HepG2 (cell line): ENCODE data around the gene PCIF1. TPM values are rescaled to one million over a fixed set of nuclear protein-coding genes. Genes with fewer than 3 reads are reported as not detected.
A peak's percentile ranks its signal among the peaks of the same experiment; 100 is the strongest.

Source experiments
- BRD4 ChIP-seq: sonication (generic); formaldehyde crosslinking; IDR thresholded peaks from 2 replicates; pipeline ENCODE4 v1.4.0; 2020; ENCODE audit warnings: missing genetic modification reagents
- CENPX ChIP-seq: sonication (generic); formaldehyde crosslinking; IDR thresholded peaks from 2 replicates; pipeline ENCODE4 v1.9.0; 2021; ENCODE audit warnings: mild to moderate bottlenecking, missing genetic modification reagents, moderate library complexity
- CHD4 ChIP-seq: fragments of 200-600 bp; sonication (generic); IDR thresholded peaks from 2 replicates; pipeline ENCODE4 v1.7.0; 2017; ENCODE audit warnings: mild to moderate bottlenecking, low read length, borderline replicate concordance
- E2F1 ChIP-seq: sonication (generic); formaldehyde crosslinking; IDR thresholded peaks from 2 replicates; pipeline ENCODE4 v1.5.0; 2020; ENCODE audit warnings: missing genetic modification reagents
- GATA4 ChIP-seq: sonication (generic); IDR thresholded peaks from 2 replicates; pipeline ENCODE4 v1.6.1; 2016; ENCODE audit warnings: antibody characterized with exemption, low read depth, borderline replicate concordance
- IKZF1 ChIP-seq: fragments of 450-650 bp; IDR thresholded peaks from 2 replicates; pipeline ENCODE4 v1.7.1; 2016
- JDP2 ChIP-seq: sonication (generic); formaldehyde crosslinking; IDR thresholded peaks from 2 replicates; pipeline ENCODE4 v1.8.1; 2022; ENCODE audit warnings: missing genetic modification reagents, borderline replicate concordance
- KDM1A ChIP-seq: IDR thresholded peaks from 2 replicates; pipeline ENCODE4 v1.6.1; 2016; ENCODE audit warnings: missing compliant biosample characterization
- MEF2D ChIP-seq: sonication (generic); formaldehyde crosslinking; IDR thresholded peaks from 2 replicates; pipeline ENCODE4 v1.5.1; 2020; ENCODE audit warnings: mild to moderate bottlenecking, missing genetic modification reagents
- NRL ChIP-seq: sonication (generic); formaldehyde crosslinking; IDR thresholded peaks from 2 replicates; pipeline ENCODE4 v1.5.0; 2020; ENCODE audit warnings: missing genetic modification reagents, mild to moderate bottlenecking, moderate library complexity, borderline replicate concordance
- POGZ ChIP-seq: sonication (generic); formaldehyde crosslinking; IDR thresholded peaks from 2 replicates; pipeline ENCODE4 v1.4.0; 2020; ENCODE audit warnings: mild to moderate bottlenecking, missing genetic modification reagents
- RBM39 ChIP-seq: fragments of 200-400 bp; formaldehyde crosslinking; IDR thresholded peaks from one replicate; pipeline ENCODE4 v1.6.1; 2018; ENCODE audit warnings: antibody characterized with exemption, mild to moderate bottlenecking, low read depth, low read length; ENCODE audit not compliant: poor library complexity, severe bottlenecking
- SP1 ChIP-seq, 2 experiments: fragments of 450-650 bp in 1 of 2; sonication (generic) in 1 of 2; formaldehyde crosslinking in 1 of 2; IDR thresholded peaks; 2 replicates each; pipeline versions ENCODE4 v1.4.0 to v1.6.1; 2016 to 2020; ENCODE audit warnings: missing genetic modification reagents in 1 of 2
- TCF7L2 ChIP-seq: IDR thresholded peaks from 2 replicates; pipeline ENCODE4 v1.6.1; 2011; ENCODE audit warnings: mild to moderate bottlenecking, low read depth, low read length, moderate library complexity
- THAP11 ChIP-seq: IDR thresholded peaks from 2 replicates; pipeline ENCODE4 v1.6.1; 2016; ENCODE audit warnings: missing biosample characterization, missing genetic modification reagents
- ZC3H13 ChIP-seq: sonication (generic); formaldehyde crosslinking; IDR thresholded peaks from 2 replicates; pipeline ENCODE4 v1.8.1; 2023; ENCODE audit warnings: mild to moderate bottlenecking, missing genetic modification reagents, moderate library complexity
- ZNF224 ChIP-seq: sonication (generic); formaldehyde crosslinking; IDR thresholded peaks from 2 replicates; pipeline ENCODE4 v1.5.0; 2020; ENCODE audit warnings: mild to moderate bottlenecking, missing genetic modification reagents
- ZNF230 ChIP-seq: sonication (generic); formaldehyde crosslinking; IDR thresholded peaks from 2 replicates; pipeline ENCODE4 v1.4.0; 2020; ENCODE audit warnings: mild to moderate bottlenecking, missing genetic modification reagents
- ZNF34 ChIP-seq: sonication (generic); formaldehyde crosslinking; IDR thresholded peaks from 2 replicates; pipeline ENCODE4 v1.4.0; 2020; ENCODE audit warnings: mild to moderate bottlenecking, missing genetic modification reagents, borderline replicate concordance
- ZNF556 ChIP-seq: sonication (generic); formaldehyde crosslinking; IDR thresholded peaks from 2 replicates; pipeline ENCODE4 v1.4.0; 2020; ENCODE audit warnings: mild to moderate bottlenecking, missing genetic modification reagents, borderline replicate concordance
- ZNF557 ChIP-seq: sonication (generic); formaldehyde crosslinking; IDR thresholded peaks from 2 replicates; pipeline ENCODE4 v1.4.0; 2020; ENCODE audit warnings: missing genetic modification reagents
- ZNF607 ChIP-seq: sonication (generic); formaldehyde crosslinking; IDR thresholded peaks from 2 replicates; pipeline ENCODE4 v1.5.1; 2020; ENCODE audit warnings: missing genetic modification reagents, mild to moderate bottlenecking, borderline replicate concordance
- ZNF616 ChIP-seq: sonication (generic); formaldehyde crosslinking; IDR thresholded peaks from 2 replicates; pipeline ENCODE4 v1.5.0; 2020; ENCODE audit warnings: low read depth, mild to moderate bottlenecking, missing genetic modification reagents
- ZNF841 ChIP-seq: sonication (generic); formaldehyde crosslinking; IDR thresholded peaks from 2 replicates; pipeline ENCODE4 v1.8.1; 2023; ENCODE audit warnings: missing genetic modification reagents, borderline replicate concordance
- polyA plus RNA-seq, 8 experiments: library from polyadenylated mRNA; depleted of rRNA in 3 of 8; stranded (reverse) in 7 of 8; unstranded in 1 of 8; fragments of >200 nt; fragmentation: Illumina TruSeq in 4 of 8; extraction: Trizol in 4 of 8; gene quantifications; 2 replicates each; pipeline versions ENCODE4 v1.2.1 to v1.2.3, GENCODE V29; 2011 to 2016; ENCODE audit warnings: low read depth in 4 of 8, missing spikeins in 1 of 8, mixed read lengths in 1 of 8; ENCODE audit not compliant: insufficient read depth in 1 of 8
- total RNA-seq, 5 experiments: library from RNA; depleted of rRNA; stranded (reverse); fragments of >200 nt; fragmentation: Illumina TruSeq; extraction: Trizol; gene quantifications; 2 replicates each; pipeline ENCODE4 v1.2.3, GENCODE V29; 2016; ENCODE audit warnings: low read depth in 1 of 5
- TF ChIP-seq, protein P1 (sequence below): sonication (generic); formaldehyde crosslinking; IDR thresholded peaks from 2 replicates; pipeline ENCODE4 v1.5.0; 2020; ENCODE audit warnings: mild to moderate bottlenecking, missing genetic modification reagents
- TF ChIP-seq, protein P2 (sequence below): sonication (generic); formaldehyde crosslinking; IDR thresholded peaks from 2 replicates; pipeline ENCODE4 v1.4.0; 2020; ENCODE audit warnings: mild to moderate bottlenecking, missing genetic modification reagents

PCIF1 gene
- total and polyA plus RNA-seq, 2 of the 13 experiments (the other 11 are each of a cell fraction or from before 2014, with no cell fraction given): 20.9 to 24.4 TPM

- TF ChIP-seq ZNF230 (CRISPR knock-in tag) (peak; percentile 69; the same call in 1 of the 2 replicates), NRL (CRISPR knock-in tag) (peak; percentile 75; the same call in 1 of the 2 replicates), GATA4 (no peak), ZNF557 (CRISPR knock-in tag) (0 out of 2 replicates have a peak, but pooled peaks have one; percentile 35), ZNF34 (CRISPR knock-in tag) (no peak), E2F1 (peak; percentile 52; the same call in 1 of the 2 replicates), THAP11 (CRISPR knock-in tag) (peak; percentile 27; the same call in 1 of the 2 replicates), POGZ (CRISPR knock-in tag) (no peak; the same call in 1 of the 2 replicates), BRD4 (CRISPR knock-in tag) (peak; percentile 44; the same call in 1 of the 2 replicates), ZNF607 (CRISPR knock-in tag) (no peak; the same call in 1 of the 2 replicates), JDP2 (CRISPR knock-in tag) (no peak), SP1 (IDR thresholded peaks at IDR 0.05) (no peak), SP1 (CRISPR knock-in tag; IDR thresholded peaks at IDR 0.05) (no peak), RBM39 (peak; percentile 47), ZNF616 (0 out of 2 replicates have a peak, but pooled peaks have one; percentile 48), CENPX (CRISPR knock-in tag) (no peak), KDM1A (CRISPR knock-in tag) (no peak), ZC3H13 (CRISPR knock-in tag) (no peak), TCF7L2 (no peak), ZNF841 (CRISPR knock-in tag) (no peak), MEF2D (no peak; the same call in 1 of the 2 replicates), CHD4 (no peak; the same call in 1 of the 2 replicates), ZNF224 (CRISPR knock-in tag) (0 out of 2 replicates have a peak, but pooled peaks have one; percentile 40), ZNF556 (CRISPR knock-in tag) (0 out of 2 replicates have a peak, but pooled peaks have one; percentile 54), IKZF1 (no peak)
- TF ChIP-seq, protein P1, sequence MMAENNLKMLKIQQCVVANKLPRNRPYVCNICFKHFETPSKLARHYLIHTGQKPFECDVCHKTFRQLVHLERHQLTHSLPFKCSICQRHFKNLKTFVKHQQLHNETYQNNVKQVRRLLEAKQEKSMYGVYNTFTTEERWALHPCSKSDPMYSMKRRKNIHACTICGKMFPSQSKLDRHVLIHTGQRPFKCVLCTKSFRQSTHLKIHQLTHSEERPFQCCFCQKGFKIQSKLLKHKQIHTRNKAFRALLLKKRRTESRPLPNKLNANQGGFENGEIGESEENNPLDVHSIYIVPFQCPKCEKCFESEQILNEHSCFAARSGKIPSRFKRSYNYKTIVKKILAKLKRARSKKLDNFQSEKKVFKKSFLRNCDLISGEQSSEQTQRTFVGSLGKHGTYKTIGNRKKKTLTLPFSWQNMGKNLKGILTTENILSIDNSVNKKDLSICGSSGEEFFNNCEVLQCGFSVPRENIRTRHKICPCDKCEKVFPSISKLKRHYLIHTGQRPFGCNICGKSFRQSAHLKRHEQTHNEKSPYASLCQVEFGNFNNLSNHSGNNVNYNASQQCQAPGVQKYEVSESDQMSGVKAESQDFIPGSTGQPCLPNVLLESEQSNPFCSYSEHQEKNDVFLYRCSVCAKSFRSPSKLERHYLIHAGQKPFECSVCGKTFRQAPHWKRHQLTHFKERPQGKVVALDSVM: no peak
- TF ChIP-seq, protein P2, sequence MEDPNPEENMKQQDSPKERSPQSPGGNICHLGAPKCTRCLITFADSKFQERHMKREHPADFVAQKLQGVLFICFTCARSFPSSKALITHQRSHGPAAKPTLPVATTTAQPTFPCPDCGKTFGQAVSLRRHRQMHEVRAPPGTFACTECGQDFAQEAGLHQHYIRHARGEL (CRISPR knock-in tag): 0 out of 2 replicates have a peak, but pooled peaks have one; percentile 24
These were observed 24.4 kb upstream of the PCIF1 start (continued) for GRCh38 chr20:45909817-45910669.
